ENCODE results near the gene ARHGEF17. TPM values are rescaled to one million over a fixed set of nuclear protein-coding genes. Genes with fewer than 3 reads are reported as not detected.

Gene ARHGEF17
- polyA plus RNA-seq, 3 donors, result 0.16 to 1.2 (median 0.55) TPM

DNA sequence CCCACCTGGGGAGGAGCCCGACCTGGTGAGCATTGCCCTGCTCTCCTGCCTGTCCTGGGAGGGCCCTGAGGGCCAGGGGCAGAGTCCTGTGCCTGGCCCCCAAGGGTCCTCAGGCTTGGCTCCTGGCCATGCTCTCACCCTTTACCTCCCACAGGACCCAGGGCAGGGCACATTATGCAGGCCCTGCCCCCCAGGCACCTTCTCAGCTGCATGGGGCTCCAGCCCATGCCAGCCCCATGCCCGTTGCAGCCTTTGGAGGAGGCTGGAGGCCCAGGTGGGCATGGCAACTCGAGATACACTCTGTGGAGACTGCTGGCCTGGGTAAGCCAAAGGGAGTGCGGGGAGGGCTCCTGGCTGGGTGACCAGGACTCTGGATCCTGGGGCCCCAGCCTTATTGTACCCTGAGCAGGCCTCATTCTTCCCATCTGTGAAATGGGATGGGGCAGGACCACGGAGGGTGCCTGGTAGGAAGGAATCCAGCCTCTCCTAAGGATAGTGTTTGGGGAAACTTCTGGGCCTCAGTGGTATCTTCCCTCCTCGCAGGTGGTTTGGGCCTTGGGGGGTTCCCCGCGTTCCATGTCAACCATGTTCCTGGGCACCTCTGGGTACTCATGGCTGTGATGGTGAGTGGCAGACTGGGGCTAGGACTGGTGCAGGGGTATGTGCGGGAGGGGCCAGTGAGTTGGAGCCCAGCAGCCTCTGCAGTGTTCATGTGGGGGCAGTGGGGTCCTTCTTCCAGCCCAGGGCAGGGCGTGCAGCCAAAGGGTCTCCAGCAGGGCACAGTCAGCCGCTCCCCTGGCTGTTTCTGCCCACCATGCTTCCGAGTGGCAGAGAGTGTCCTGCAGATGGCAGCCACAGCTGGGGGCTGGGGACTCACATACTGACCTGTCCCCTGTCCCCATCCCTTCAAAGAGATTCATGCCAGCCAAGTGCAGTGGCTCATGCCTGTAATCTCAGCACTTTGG is 82.8 kb downstream of the ARHGEF17 start:
- peaks cover 0 to 3% (median 0%) of the 10 kb centered on the region in 3 donors for H3K27me3 Mint-ChIP-seq (ENCODE audit: low read depth in 3 of 3)

DNA sequence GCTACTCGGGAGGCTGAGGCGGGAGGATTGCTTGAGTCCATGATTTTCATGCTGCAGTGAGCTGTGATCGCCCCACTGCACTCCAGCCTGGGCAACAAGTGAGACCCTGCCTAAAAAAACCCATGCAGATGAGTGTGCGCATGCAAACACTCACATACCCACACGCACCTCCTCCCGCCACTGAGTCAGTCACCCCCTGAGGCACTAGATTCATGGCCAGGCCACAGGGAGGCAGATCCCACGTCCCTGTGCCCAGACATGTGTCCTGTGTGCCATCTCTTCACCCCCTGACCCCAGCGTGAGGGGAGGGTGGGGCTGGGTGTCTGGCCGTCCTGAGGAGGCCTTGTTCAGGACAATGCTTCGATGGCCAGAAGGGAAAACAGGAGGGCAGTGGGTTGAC is 83.6 kb downstream of the ARHGEF17 start:
- peaks cover 0 to 3% (median 0%) of the 10 kb centered on the region in 3 donors for H3K27me3 Mint-ChIP-seq (ENCODE audit: low read depth in 3 of 3)
- H3K4me3 ChIP-seq (replicated peaks in 1 of 3; ENCODE audit: low read depth in 2 of 3, low read length in 3 of 3), result no peak overlapping the region
- no peak overlapping the region for H3K27ac Mint-ChIP-seq
- 97% methylated on average over 8 of the region's 10 CpGs for WGBS (ENCODE audit: insufficient coverage)
- no peaks in the 10 kb centered on the region for H3K9me3 Mint-ChIP-seq
- DNase-seq, result no peak
- peaks cover 56% of the 10 kb centered on the region for H3K4me1 Mint-ChIP-seq
- peaks cover 96% of the 10 kb centered on the region for H3K79me2 ChIP-seq (ENCODE audit: insufficient read depth, low read length)
- peaks cover 77 to 79% of the 10 kb centered on the region in 2 donors for H3K36me3 ChIP-seq (replicated peaks in 1 of 2; ENCODE audit: control insufficient read depth in 1 of 2, insufficient read depth in 2 of 2, low read length in 2 of 2)
- no peak overlapping the region for H3K4me3 Mint-ChIP-seq
- H4K20me1 ChIP-seq (ENCODE audit: insufficient read depth, low read length), result peaks cover 100% of the 10 kb centered on the region
- no peak overlapping the region for H3K4me2 ChIP-seq (replicated peaks; ENCODE audit: extremely low read depth, low read length, poor library complexity, severe bottlenecking)
- H3K36me3 Mint-ChIP-seq, result peaks cover 77 to 92% of the 10 kb centered on the region in 2 donors
- no peak overlapping the region for H2AFZ ChIP-seq (ENCODE audit: insufficient read depth, low read depth, low read length, poor library complexity, severe bottlenecking)
- no peaks in the 10 kb centered on the region for H3K9me3 ChIP-seq (replicated peaks in 1 of 2; ENCODE audit: control insufficient read depth in 1 of 2, insufficient read depth in 1 of 2, low read length in 2 of 2)
- TF ChIP-seq, protein P1, sequence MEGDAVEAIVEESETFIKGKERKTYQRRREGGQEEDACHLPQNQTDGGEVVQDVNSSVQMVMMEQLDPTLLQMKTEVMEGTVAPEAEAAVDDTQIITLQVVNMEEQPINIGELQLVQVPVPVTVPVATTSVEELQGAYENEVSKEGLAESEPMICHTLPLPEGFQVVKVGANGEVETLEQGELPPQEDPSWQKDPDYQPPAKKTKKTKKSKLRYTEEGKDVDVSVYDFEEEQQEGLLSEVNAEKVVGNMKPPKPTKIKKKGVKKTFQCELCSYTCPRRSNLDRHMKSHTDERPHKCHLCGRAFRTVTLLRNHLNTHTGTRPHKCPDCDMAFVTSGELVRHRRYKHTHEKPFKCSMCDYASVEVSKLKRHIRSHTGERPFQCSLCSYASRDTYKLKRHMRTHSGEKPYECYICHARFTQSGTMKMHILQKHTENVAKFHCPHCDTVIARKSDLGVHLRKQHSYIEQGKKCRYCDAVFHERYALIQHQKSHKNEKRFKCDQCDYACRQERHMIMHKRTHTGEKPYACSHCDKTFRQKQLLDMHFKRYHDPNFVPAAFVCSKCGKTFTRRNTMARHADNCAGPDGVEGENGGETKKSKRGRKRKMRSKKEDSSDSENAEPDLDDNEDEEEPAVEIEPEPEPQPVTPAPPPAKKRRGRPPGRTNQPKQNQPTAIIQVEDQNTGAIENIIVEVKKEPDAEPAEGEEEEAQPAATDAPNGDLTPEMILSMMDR (IDR thresholded peaks at IDR 0.05), result no peak
- H3K27me3 ChIP-seq (ENCODE audit: control insufficient read depth in 2 of 2, insufficient read depth in 2 of 2, low read length in 2 of 2), result no peaks in the 10 kb centered on the region
- H3K9ac ChIP-seq (ENCODE audit: insufficient read depth, low read length, poor library complexity, severe bottlenecking), result no peak overlapping the region
- intact Hi-C loops (cut with micrococcal nuclease), result loop anchor here in 1 of 2 donors (2.0 to 10.0 kb wide), 2 partner anchors 41 to 87 kb away; partner anchors contain the start of gene ARHGEF17
- H3K27ac ChIP-seq (ENCODE audit: low read depth in 1 of 2, low read length in 2 of 2), result peak overlapping the region; percentile 14 to 63
- peaks cover 49 to 67% of the 10 kb centered on the region in 2 donors for H3K4me1 ChIP-seq (ENCODE audit: control insufficient read depth in 1 of 2, insufficient read depth in 2 of 2, low read length in 2 of 2)

More for the DNA sequence above, 82.8 kb downstream of the ARHGEF17 start:
- DNase-seq, result no peak
- peaks cover 69 to 71% of the 10 kb centered on the region in 2 donors for H3K36me3 ChIP-seq (replicated peaks in 1 of 2; ENCODE audit: control insufficient read depth in 1 of 2, insufficient read depth in 2 of 2, low read length in 2 of 2)
- TF ChIP-seq, protein P1 (IDR thresholded peaks at IDR 0.05), result no peak
- no peaks in the 10 kb centered on the region for H3K27me3 ChIP-seq (ENCODE audit: control insufficient read depth in 2 of 2, insufficient read depth in 2 of 2, low read length in 2 of 2)
- no peak overlapping the region for H3K9ac ChIP-seq (ENCODE audit: insufficient read depth, low read length, poor library complexity, severe bottlenecking)
- peaks cover 57 to 74% of the 10 kb centered on the region in 2 donors for H3K4me1 ChIP-seq (ENCODE audit: control insufficient read depth in 1 of 2, insufficient read depth in 2 of 2, low read length in 2 of 2)
- Mint-ChIP-seq H3K36me3 (peaks cover 73 to 90% of the 10 kb centered on the region in 2 donors), H3K27ac (peak overlapping the region in 3 of 7 donors; percentile 30 to 82 (median 55)), H3K4me1 (peaks cover 64% of the 10 kb centered on the region), H3K4me3 (no peak overlapping the region), H3K9me3 (no peaks in the 10 kb centered on the region)
- H3K79me2 ChIP-seq (ENCODE audit: insufficient read depth, low read length), result peaks cover 97% of the 10 kb centered on the region
- 97% methylated on average over 10 of the region's 12 CpGs for WGBS (ENCODE audit: insufficient coverage)
- no peaks in the 10 kb centered on the region for H3K9me3 ChIP-seq (replicated peaks in 1 of 2; ENCODE audit: control insufficient read depth in 1 of 2, insufficient read depth in 1 of 2, low read length in 2 of 2)
- H3K4me2 ChIP-seq (replicated peaks; ENCODE audit: extremely low read depth, low read length, poor library complexity, severe bottlenecking), result no peak overlapping the region
- intact Hi-C loops (cut with micrococcal nuclease), result loop anchor here in 1 of 2 donors (2.0 to 10.0 kb wide), 2 partner anchors 40 to 86 kb away; partner anchors contain the start of gene ARHGEF17
- peak overlapping the region; percentile 20 to 98 for H3K27ac ChIP-seq (ENCODE audit: low read depth in 1 of 2, low read length in 2 of 2)
- peaks cover 100% of the 10 kb centered on the region for H4K20me1 ChIP-seq (ENCODE audit: insufficient read depth, low read length)
- H3K4me3 ChIP-seq (replicated peaks in 1 of 3; ENCODE audit: low read depth in 2 of 3, low read length in 3 of 3), result no peak overlapping the region
- H2AFZ ChIP-seq (ENCODE audit: insufficient read depth, low read depth, low read length, poor library complexity, severe bottlenecking), result no peak overlapping the region
